GM13977 (cell line): ENCODE data around the gene ZMPSTE24.

Experiments used
- DNase-seq: peaks from one replicate; pipeline ENCODE4 v3.0.0; 2012; ENCODE audit warnings: low spot score
- in situ Hi-C: fragments of 300-500 bp; cut with MboI; formaldehyde crosslinking; loops from one replicate; pipeline ENCODE4 v1.12.0; 2022; ENCODE audit warnings: low sequenced_read_pairs, low pct_unique_long_range_greater_than_20kb, mixed read lengths, inconsistent platforms; ENCODE audit not compliant: unreplicated experiment
- TF ChIP-seq, protein P1 (sequence below): IDR thresholded peaks from 2 replicates; pipeline ENCODE4 v1.5.1; 2012; ENCODE audit warnings: mild to moderate bottlenecking, control low read depth; ENCODE audit not compliant: insufficient read depth; ENCODE audit errors: extremely low read depth, missing control alignments

The ZMPSTE24 gene

GRCh38 chr1:40274331-40274730 is 16.3 kb downstream of the ZMPSTE24 start:
- DNase-seq = no peak
- in situ Hi-C loops = no loop called here
- TF ChIP-seq, protein P1, sequence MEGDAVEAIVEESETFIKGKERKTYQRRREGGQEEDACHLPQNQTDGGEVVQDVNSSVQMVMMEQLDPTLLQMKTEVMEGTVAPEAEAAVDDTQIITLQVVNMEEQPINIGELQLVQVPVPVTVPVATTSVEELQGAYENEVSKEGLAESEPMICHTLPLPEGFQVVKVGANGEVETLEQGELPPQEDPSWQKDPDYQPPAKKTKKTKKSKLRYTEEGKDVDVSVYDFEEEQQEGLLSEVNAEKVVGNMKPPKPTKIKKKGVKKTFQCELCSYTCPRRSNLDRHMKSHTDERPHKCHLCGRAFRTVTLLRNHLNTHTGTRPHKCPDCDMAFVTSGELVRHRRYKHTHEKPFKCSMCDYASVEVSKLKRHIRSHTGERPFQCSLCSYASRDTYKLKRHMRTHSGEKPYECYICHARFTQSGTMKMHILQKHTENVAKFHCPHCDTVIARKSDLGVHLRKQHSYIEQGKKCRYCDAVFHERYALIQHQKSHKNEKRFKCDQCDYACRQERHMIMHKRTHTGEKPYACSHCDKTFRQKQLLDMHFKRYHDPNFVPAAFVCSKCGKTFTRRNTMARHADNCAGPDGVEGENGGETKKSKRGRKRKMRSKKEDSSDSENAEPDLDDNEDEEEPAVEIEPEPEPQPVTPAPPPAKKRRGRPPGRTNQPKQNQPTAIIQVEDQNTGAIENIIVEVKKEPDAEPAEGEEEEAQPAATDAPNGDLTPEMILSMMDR = no peak

- in situ Hi-C loops = no loop called here
- TF ChIP-seq, protein P1 = no peak
Measured at GRCh38 chr1:40276122-40276521, 18.1 kb downstream of the ZMPSTE24 start.

DNA sequence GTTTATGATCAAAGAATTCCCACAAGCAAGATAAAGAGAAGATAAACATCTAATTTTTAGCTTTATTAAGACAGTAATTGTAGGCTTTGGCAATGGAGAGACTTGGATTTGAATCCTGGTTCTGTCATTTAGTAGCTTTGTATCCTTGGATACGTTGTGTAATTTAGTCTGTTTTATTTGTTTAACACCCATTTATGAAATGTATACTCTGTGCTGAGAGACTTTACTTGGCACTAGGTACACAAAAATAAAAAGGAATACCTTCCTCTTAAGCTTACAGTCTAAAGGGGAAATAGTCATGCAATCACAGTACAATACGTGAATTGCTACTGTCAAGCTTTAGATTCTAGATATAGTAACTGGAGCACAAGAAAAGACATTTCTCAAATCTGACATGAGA is 23.8 kb downstream of the ZMPSTE24 start:
- TF ChIP-seq, protein P1 = no peak
- DNase-seq = no peak
- in situ Hi-C loops = no loop called here

More at GRCh38 chr1:40276122-40276521, 18.1 kb downstream of the ZMPSTE24 start:
- no peak for DNase-seq

GRCh38 chr1:40291293-40291692 is 33.3 kb downstream of the ZMPSTE24 start:
- in situ Hi-C loops = no loop called here
- no peak for DNase-seq
- TF ChIP-seq, protein P1 = no peak

GRCh38 chr1:40299366-40300248 is 41.6 kb downstream of the ZMPSTE24 start:
- DNase-seq = no peak
- in situ Hi-C loops = no loop called here
- TF ChIP-seq, protein P1 = no peak

GRCh38 chr1:40300249-40300567 is 42.2 kb downstream of the ZMPSTE24 start:
- in situ Hi-C loops = no loop called here
- TF ChIP-seq, protein P1 = no peak
- no peak for DNase-seq
